Brain microvascular endothelial cell (primary cell): ENCODE measurements around the gene CLDN4.

Experiments used
- DNase-seq: peaks from one replicate; pipeline ENCODE4 v3.0.0-alpha.2; 2020
- H3K27ac ChIP-seq: fragments of 250-450 bp; sonication (Bioruptor Pico); 2 replicates; pipeline ENCODE4 v1.5.1; 2020; ENCODE audit warnings: mild to moderate bottlenecking, moderate library complexity
- H3K27me3 ChIP-seq: fragments of 250-450 bp; sonication (Bioruptor Pico); replicated peaks from 2 replicates; pipeline ENCODE4 v1.5.1; 2020; ENCODE audit warnings: mild to moderate bottlenecking
- H3K36me3 ChIP-seq: fragments of 250-450 bp; sonication (Bioruptor Pico); replicated peaks from 2 replicates; pipeline ENCODE4 v1.5.1; 2020; ENCODE audit warnings: mild to moderate bottlenecking
- H3K4me3 ChIP-seq: 2 replicates; pipeline ENCODE4 v1.5.1; 2011; ENCODE audit warnings: low read depth, mild to moderate bottlenecking, control low read depth, low read length, moderate library complexity
- CTCF ChIP-seq: IDR thresholded peaks from 2 replicates; pipeline ENCODE4 v1.5.1; 2011; ENCODE audit warnings: low read depth, mild to moderate bottlenecking, moderate library complexity, low read length, control low read depth, inconsistent platforms; ENCODE audit errors: missing control alignments
- in situ Hi-C: cut with HindIII; loops from 2 replicates; pipeline ENCODE4 v1.10.0; 2017; ENCODE audit warnings: low sequenced_read_pairs, low pct_ligation_motif_present

The CLDN4 gene

DNA sequence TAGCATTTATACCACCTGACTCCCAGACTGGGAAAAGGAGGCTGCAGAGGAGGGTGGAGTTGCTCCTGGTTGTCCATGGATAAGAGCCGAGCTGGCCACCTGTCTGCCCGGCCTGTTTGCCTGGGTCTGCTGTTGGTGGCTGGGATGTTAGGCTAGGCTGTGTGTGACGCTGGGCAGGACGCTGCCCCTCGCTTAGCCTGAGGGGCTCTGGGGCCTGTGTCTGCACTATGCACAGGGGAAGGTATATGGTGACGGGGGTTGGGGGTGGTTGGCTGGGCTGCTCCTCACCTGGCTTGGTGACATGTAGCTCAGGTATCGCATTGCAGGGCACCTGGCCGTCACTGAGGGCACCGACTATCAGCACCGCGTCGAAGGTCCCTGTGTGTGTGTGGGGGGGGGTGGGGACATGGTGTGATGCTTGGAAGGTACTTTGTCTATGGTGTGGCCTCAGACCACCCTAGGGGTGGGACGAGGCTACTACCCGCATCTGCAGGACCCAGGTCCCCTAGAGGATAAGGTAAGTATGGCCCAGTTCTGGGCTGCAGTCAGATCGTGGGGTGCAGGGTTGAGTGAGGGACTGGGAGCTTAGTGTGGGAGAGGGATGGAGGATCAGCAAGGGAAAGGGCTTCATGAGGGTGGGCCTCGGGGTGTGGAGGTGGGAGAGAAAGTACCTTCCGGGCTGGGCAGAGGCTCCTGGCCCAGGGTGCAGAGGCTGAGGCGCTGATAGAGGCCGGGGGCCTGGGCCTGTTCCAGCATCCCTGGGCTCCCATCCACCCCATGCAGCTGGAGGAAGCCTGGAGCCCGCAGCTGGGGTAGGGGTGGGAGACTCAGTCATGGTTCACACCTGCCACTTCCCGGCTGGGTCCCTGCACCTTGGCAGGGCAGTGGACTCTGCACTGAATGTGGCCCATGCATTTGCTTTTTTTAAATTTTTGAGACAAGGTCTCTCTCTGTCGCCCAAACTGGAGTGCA, 9.2 kb downstream of the CLDN4 start:
- in situ Hi-C loops: no loop called here
- H3K36me3 ChIP-seq: no peaks in the 10 kb centered on the region
- no peaks in the 10 kb centered on the region for H3K27me3 ChIP-seq
- H3K27ac ChIP-seq: no peak overlapping the region
- peak; percentile 34 for TF ChIP-seq CTCF
- DNase-seq: no peak
- no peak overlapping the region for H3K4me3 ChIP-seq

DNA sequence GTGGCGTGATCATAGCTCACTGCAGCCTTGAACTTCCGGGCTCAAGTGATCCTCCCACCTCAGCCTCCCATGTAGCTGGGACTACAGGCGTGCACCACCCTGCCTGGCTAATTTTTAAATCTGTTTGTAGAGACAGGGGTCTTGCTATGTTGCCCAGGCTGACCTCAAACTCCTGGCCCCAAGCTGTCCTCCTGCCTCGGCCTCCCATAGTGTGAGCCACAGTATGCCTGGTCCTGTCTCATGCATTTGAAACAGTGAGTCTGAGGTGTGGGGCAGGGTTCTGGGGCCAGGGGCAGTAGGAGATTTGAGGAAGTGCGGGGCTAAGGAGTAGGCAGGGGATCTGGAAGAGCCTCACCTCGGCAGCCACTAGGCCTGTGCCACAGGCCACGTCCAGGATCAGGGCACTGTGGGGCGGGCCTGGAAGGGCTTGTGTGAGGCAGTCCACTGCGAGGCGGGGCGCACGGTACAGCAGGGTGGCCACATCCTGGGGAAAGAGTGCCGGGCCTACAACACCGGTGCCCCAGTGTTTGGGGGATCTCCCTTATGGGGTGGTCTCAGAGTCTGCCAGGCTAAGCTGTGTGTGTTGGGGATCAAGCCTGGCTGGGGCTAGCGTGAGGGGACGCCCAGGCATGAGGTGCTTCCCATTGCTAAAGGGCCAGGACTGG, 10.1 kb downstream of the CLDN4 start:
- no peak for TF ChIP-seq CTCF
- no peaks in the 10 kb centered on the region for H3K27me3 ChIP-seq
- H3K36me3 ChIP-seq: no peaks in the 10 kb centered on the region
- H3K27ac ChIP-seq: no peak overlapping the region
- in situ Hi-C loops: no loop called here
- no peak overlapping the region for H3K4me3 ChIP-seq
- no peak for DNase-seq

DNA sequence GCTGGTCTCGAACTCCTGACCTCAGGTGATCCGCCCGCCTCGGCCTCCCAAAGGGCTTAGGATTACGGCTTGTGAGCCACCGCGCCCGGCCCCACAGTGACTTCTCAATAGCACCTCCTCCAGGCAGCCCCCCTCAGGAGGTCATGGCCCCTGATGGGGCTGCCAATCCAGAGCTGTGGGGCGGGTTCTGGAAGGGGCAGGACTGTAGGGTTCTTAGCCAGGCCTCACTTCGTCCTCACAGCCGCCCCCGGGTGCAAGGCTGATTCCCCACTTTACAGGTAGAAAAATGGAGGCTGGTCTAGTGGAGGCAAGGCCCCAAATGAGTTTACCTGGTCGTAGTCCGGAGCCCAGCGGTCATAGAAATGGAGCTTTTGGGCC, 10.9 kb downstream of the CLDN4 start:
- Histone ChIP-seq H3K27ac (no peak overlapping the region), H3K36me3 (no peaks in the 10 kb centered on the region), H3K27me3 (no peaks in the 10 kb centered on the region), H3K4me3 (peak overlapping the region; percentile 72)
- no peak for DNase-seq
- in situ Hi-C loops: no loop called here
- no peak for TF ChIP-seq CTCF

GRCh38 chr7:73842067-73842976, 11.5 kb downstream of the CLDN4 start, which contains the start of gene METTL27:
TSS of gene METTL27 (minus strand) at chr7:73842516. CDS start at chr7:73842140, 376 bp downstream.
- peak within 1 kb of the TSS; percentile 26 for H3K27ac ChIP-seq
- no peaks in the 10 kb centered on the region for H3K27me3 ChIP-seq
- DNase-seq: peak; percentile 91
- no peak for TF ChIP-seq CTCF
- in situ Hi-C loops: no loop called here
- peak within 1 kb of the TSS; percentile 72 for H3K4me3 ChIP-seq
- H3K36me3 ChIP-seq: no peaks in the 10 kb centered on the region

- Histone ChIP-seq H3K27me3 (no peaks in the 10 kb centered on the region), H3K4me3 (no peak overlapping the region), H3K27ac (no peak overlapping the region), H3K36me3 (no peaks in the 10 kb centered on the region)
- DNase-seq: no peak
- no peak for TF ChIP-seq CTCF
- in situ Hi-C loops: no loop called here
Observed at GRCh38 chr7:73844131-73844547, 13.3 kb downstream of the CLDN4 start.
